Fibroblast of skin of left biceps (primary cell): ENCODE results near the gene CFAP97D2.

Experiments
- DNase-seq, 2 experiments: peaks; one replicate each; pipeline ENCODE4 v3.0.0-alpha.2; 2013; ENCODE audit warnings: low read depth in 2 of 2

CFAP97D2 gene

DNA sequence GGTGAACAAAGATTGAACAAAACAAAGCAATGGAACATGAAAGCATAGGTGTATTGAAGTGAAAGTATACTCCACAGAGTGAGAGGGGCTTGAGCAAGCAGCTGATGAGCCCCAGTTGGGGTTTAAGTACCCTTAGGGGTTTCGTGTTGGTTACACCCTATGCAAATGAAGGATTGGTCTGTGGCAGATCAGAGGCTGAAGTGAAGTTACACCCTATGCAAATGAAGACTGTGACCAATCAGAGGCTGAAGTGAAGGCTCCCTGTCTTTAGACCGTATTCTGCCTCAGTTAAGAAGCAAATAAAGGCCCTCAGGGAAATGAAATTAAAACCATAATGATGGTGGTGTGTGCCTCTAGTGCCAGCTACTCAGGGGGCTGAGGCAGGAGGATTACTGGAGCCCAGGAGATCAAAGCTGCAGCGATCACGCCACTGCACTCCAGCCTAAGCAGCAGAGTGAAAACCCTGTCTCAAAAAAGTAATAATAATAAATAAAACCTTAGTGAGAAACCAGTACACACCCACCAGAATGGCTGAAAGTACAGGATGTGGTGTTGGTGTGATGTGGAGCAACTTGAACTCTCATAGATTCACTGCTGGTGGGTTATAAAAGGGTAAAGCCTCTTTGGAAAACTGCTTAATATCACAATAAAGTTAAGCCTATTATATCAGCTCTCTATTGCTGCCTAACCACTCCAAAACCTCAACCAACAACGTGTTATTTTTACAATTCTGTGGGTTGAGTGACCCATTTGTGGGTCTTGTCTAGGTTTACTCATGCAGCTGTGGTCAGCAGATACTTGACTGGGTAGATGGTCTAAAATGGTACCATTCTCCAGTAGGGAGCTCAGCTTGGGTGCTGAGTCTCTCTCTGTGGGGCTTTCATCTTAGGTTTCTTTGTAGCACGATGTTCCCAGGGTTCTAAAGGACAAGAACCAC lies 89.6 kb downstream of the CFAP97D2 start:
- no peak for DNase-seq

DNA sequence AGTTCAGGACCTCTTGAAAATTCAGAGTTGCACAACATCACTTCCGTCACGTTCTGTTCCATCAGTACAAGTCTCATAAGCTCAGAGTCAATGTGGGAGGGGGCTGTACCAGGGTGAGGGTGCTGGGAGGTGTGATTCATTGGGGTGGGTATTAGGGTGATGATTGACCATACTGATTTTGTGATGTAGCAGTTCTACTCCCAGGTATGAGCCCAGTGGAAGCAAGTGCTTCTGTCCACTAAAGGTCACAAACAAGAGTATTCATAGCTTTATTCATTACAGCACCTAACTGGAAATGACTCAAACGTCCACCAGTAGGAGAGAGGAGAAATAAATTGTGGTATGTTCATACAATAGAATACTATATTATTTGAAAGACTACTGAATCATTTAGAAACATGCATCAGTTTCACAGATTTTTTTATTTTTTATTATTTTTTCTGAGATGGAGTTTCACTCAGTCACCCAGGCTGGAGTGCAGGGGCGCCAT lies 90.3 kb downstream of the CFAP97D2 start:
- DNase-seq, result no peak
